Transverse colon (tissue), 4 donors: ENCODE results near the gene TAAR8. TPM values are rescaled to one million over a fixed set of nuclear protein-coding genes. Genes with fewer than 3 reads are reported as not detected.
A peak's percentile ranks its signal among the peaks of the same experiment; 100 is the strongest.

Source experiments
- DNase-seq: peaks from one replicate; pipeline ENCODE4 v3.0.0-alpha.2; 2019
- H3K27ac ChIP-seq, 4 donors: fragments of 200-600 bp; sonication (generic); 2 replicates each; pipeline ENCODE4 v1.5.1; 2016 to 2018; ENCODE audit warnings: inconsistent platforms in 4 of 4
- H3K27me3 ChIP-seq: fragments of 200-600 bp; sonication (generic); 2 replicates; pipeline ENCODE4 v1.5.1; 2017; ENCODE audit warnings: inconsistent platforms
- H3K36me3 ChIP-seq, 4 donors: fragments of 200-600 bp; sonication (generic); 2 replicates each; pipeline ENCODE4 v1.5.1; 2017 to 2019; ENCODE audit warnings: inconsistent platforms in 4 of 4
- H3K4me1 ChIP-seq, 4 donors: fragments of 200-600 bp; sonication (generic); 2 replicates each; pipeline ENCODE4 v1.5.1; 2017 to 2020; ENCODE audit warnings: inconsistent platforms in 4 of 4
- H3K4me3 ChIP-seq, 4 donors: fragments of 200-600 bp; sonication (generic); 1 replicate in 1 of 4; 2 replicates in 3 of 4; pipeline versions ENCODE4 v1.5.1 to v1.6.1; 2017 to 2019; ENCODE audit warnings: inconsistent platforms in 4 of 4
- H3K9me3 ChIP-seq, 2 donors: fragments of 200-600 bp; sonication (generic); 2 replicates each; pipeline ENCODE4 v1.5.1; 2017 to 2019; ENCODE audit warnings: inconsistent platforms in 2 of 2
- EP300 ChIP-seq: sonication (generic); formaldehyde crosslinking; IDR thresholded peaks from one replicate; pipeline ENCODE4 v1.6.1; 2017; ENCODE audit warnings: antibody characterized with exemption, low read depth
- POLR2A ChIP-seq: fragments of 450-650 bp; IDR thresholded peaks from one replicate; pipeline ENCODE4 v1.6.1; 2016; ENCODE audit warnings: antibody characterized with exemption, mild to moderate bottlenecking, moderate library complexity
- POLR2AphosphoS5 ChIP-seq, 3 donors: sonication (generic); formaldehyde crosslinking; IDR thresholded peaks; one replicate each; pipeline ENCODE4 v1.6.1; 2016; ENCODE audit warnings: antibody characterized with exemption in 3 of 3
- WGBS, 2 donors: methylation state at CpG; one replicate each; pipeline ENCODE4 v1.1.5; 2018; ENCODE audit warnings: low coverage in 1 of 2; 5-methylcytosine and 5-hydroxymethylcytosine counted together
- in situ Hi-C, 4 donors: fragments of 200-750 bp; cut with MboI; loops; one replicate each; pipeline versions ENCODE4 v1.15.0 to v1.15.1; 2017; ENCODE audit warnings: low sequenced_read_pairs in 3 of 4, low pct_ligation_motif_present in 1 of 4, low pct_unique_long_range_greater_than_20kb in 1 of 4
- intact Hi-C: fragments of 100-400 bp; cut with DNase I; formaldehyde crosslinking; loops from one replicate; pipeline ENCODE4 v1.15.1; 2023; ENCODE audit warnings: low total_unique reads
- total RNA-seq, 4 donors: library from RNA; depleted of rRNA; stranded (reverse); fragments of >200 nt; gene quantifications; one replicate each; pipeline ENCODE4 v1.1.0, GENCODE V29; 2016
- TF ChIP-seq, protein P1 (sequence below), 5 experiments: fragments of 200-600 bp in 3 of 5; fragments of 450-650 bp in 2 of 5; sonication (generic) in 3 of 5; IDR thresholded peaks; 1 replicate in 2 of 5; 2 replicates in 3 of 5; pipeline ENCODE4 v1.5.1; 2016 to 2017; ENCODE audit warnings: antibody characterized with exemption in 5 of 5, inconsistent platforms in 3 of 5, mild to moderate bottlenecking in 2 of 5, moderate library complexity in 1 of 5

The TAAR8 gene
- total RNA-seq, 4 donors from 2014 or later, result not detected

DNA sequence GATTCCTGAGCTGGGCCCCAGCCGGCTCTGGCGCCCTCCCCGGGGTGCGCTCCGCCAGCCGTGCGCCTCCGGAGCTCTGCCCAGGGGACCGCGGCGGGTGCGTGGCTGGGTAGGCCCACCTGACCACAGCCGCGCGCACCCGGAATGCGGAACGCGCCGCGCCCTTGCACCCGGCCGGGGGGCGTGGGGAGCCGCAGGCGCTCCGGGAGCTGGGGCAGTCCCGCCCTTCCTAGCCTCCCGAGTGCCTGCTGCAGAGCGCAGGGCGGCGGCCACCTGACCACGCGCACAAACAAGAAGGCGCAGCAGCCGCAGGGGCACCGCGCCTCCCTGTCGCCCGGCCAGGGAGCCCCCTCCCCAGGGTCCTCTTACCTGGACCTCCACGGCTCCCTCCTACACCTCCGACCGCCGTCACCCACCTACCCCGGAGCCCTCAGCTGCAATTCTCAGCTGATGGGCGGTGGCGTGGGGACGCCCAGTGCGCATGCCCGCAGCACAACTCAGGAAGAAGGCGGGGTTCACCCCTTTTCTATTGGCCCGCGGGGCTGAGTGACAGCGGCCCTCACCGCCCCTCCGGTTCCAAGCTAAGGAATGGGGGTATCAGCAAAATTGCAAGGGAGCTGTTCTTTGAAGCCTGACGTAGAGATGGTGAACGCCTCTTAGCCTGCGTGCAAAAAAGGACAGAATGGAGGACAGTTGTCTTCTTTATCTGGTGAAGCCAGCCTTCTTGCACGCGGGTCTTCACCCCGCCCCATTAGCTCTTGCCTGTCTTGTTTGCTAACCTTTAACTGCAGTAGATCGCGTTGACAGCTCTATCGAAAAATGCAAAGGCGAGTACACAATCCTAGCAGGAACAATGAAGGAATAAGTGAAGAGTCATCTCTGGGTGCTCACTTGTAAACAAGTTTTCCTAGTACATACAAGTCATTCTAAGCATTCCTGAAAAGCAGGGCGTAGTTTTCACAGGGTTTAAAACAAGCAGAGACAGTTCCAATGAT, 39.5 kb upstream of the TAAR8 start, which contains the start of gene STX7:
Gene STX7 (minus strand): TSS at position 479 of the 995 bp plus-strand sequence. CDS start 9,586 bp downstream, outside the sequence.
- 0 to 1% methylated on average over 5 to 60 of the region's 67 CpGs for WGBS, 2 donors
- TF ChIP-seq POLR2A, result peak; percentile 87
- no peak for TF ChIP-seq EP300
- peak; percentile 85 to 93 (median 86) for TF ChIP-seq POLR2AphosphoS5 (IDR thresholded peaks at IDR 0.05)
- no peaks in the 10 kb centered on the region for H3K27me3 ChIP-seq
- peaks cover 11 to 41% (median 17%) of the 10 kb centered on the region in 4 donors for H3K4me1 ChIP-seq
- no peaks in the 10 kb centered on the region for H3K36me3 ChIP-seq
- in situ Hi-C loops (no loop called here), intact Hi-C loops (no loop called here)
- no peaks in the 10 kb centered on the region for H3K9me3 ChIP-seq
- peak; percentile 93 for DNase-seq
- H3K4me3 ChIP-seq, result peak within 1 kb of the TSS; percentile 63 to 97 (median 67)
- H3K27ac ChIP-seq, result peak within 1 kb of the TSS; percentile 90 to 91 (median 90)

DNA sequence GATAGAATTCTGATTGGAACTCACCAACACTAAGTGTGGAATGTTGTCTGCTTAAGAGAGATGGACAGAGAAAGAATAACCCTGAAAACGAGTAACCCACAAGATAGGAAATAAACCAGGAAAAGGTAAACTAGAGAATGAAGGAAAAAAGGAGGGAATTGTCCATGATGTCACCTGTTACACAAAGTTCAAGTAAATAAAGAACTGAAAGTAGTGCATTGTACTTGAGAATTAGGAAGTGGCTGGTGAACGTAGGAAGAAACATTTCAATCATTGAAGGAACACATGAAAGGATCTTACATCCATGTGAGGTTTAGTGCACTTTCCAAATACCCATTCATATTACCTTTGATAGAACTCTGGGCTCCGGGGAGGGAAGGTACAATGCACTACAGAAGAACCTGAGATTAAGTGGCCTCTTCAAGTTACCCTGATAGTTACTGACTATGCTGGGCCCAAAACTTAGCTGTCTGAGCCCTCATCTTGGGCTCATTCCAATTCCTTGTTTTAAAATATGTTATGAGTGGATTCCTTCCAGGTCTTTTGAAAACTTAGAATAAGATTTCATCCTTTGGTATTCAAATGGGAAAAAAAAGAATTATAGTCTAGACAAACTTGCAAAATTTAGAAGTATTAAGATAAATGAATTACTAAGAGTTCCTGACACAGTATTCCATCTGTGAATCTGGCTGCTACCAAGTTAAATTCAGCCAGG, 38.5 kb upstream of the TAAR8 start:
- no peak for TF ChIP-seq EP300
- TF ChIP-seq POLR2A, result no peak
- TF ChIP-seq POLR2AphosphoS5 (IDR thresholded peaks at IDR 0.05), result no peak
- TF ChIP-seq, protein P1, sequence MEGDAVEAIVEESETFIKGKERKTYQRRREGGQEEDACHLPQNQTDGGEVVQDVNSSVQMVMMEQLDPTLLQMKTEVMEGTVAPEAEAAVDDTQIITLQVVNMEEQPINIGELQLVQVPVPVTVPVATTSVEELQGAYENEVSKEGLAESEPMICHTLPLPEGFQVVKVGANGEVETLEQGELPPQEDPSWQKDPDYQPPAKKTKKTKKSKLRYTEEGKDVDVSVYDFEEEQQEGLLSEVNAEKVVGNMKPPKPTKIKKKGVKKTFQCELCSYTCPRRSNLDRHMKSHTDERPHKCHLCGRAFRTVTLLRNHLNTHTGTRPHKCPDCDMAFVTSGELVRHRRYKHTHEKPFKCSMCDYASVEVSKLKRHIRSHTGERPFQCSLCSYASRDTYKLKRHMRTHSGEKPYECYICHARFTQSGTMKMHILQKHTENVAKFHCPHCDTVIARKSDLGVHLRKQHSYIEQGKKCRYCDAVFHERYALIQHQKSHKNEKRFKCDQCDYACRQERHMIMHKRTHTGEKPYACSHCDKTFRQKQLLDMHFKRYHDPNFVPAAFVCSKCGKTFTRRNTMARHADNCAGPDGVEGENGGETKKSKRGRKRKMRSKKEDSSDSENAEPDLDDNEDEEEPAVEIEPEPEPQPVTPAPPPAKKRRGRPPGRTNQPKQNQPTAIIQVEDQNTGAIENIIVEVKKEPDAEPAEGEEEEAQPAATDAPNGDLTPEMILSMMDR (IDR thresholded peaks at IDR 0.05), result no peak
- intact Hi-C loops, result no loop called here

DNA sequence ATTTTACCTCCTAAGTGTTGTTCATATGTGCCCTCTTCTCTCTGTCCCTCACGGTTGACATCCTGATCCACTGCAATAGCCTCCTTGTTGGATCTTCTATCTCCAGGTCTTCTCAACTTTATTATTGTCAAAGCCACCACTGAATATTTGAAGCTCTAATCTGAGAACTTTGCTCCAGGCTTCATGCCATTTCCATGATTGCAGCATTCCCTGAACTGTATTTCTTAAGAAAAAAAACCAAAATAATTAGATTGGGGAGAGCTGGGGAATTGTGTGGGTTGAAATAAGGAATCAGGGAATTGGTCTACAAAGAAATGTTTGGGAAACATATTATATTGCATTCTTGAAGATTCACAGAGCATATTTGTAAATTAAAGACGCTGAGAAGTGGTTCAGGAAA, 37.1 kb upstream of the TAAR8 start:
- Histone ChIP-seq H3K27ac (no peak overlapping the region), H3K9me3 (no peaks in the 10 kb centered on the region), H3K36me3 (no peaks in the 10 kb centered on the region), H3K4me1 (peaks cover 11 to 29% (median 16%) of the 10 kb centered on the region in 4 donors), H3K4me3 (no peak overlapping the region), H3K27me3 (no peaks in the 10 kb centered on the region)
- DNase-seq, result no peak
- WGBS, 2 donors, result 52 to 55% methylated on average over 2 of the region's 2 CpGs
- in situ Hi-C loops (no loop called here), intact Hi-C loops (no loop called here)
- TF ChIP-seq POLR2AphosphoS5 (IDR thresholded peaks at IDR 0.05) (no peak), EP300 (no peak), POLR2A (no peak)
- TF ChIP-seq, protein P1 (IDR thresholded peaks at IDR 0.05), result no peak

More for the DNA sequence above, 38.5 kb upstream of the TAAR8 start:
- no peaks in the 10 kb centered on the region for H3K9me3 ChIP-seq
- in situ Hi-C loops, result no loop called here
- no peaks in the 10 kb centered on the region for H3K36me3 ChIP-seq
- no peaks in the 10 kb centered on the region for H3K27me3 ChIP-seq
- no peak for DNase-seq
- 19 to 32% methylated on average over 2 to 3 of the region's 3 CpGs for WGBS, 2 donors
- H3K4me3 ChIP-seq, result peak overlapping the region in 3 of 4 donors; percentile 63 to 97 (median 66)
- H3K4me1 ChIP-seq, result peaks cover 11 to 36% (median 16%) of the 10 kb centered on the region in 4 donors
- peak overlapping the region; percentile 90 to 91 (median 90) for H3K27ac ChIP-seq

DNA sequence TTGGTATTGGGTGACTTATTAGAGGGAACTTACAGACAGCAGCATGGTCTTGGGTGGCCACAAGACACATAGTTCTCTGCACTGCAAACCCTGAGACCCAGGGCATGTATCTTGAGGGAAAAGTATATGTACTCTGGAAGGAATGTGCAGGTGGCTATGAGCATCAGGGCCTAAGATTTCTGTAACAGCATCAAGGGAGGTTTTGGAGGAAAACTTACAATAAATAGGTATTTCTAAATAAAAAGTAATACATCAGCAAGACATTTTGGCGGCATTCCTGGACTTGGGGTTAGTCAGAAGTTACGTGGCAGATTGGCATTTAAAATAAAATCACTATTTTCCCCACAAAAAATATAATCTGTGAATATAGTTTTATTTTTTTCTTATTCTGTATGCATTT, 31.5 kb upstream of the TAAR8 start:
- Histone ChIP-seq H3K36me3 (no peaks in the 10 kb centered on the region), H3K4me3 (no peak overlapping the region), H3K4me1 (no peaks in the 10 kb centered on the region), H3K27me3 (no peaks in the 10 kb centered on the region), H3K9me3 (no peaks in the 10 kb centered on the region), H3K27ac (no peak overlapping the region)
- TF ChIP-seq EP300, result no peak
- intact Hi-C loops (no loop called here), in situ Hi-C loops (no loop called here)
- DNase-seq, result no peak
- WGBS, 2 donors, result 45 to 79% methylated on average over 2 of the region's 2 CpGs

DNA sequence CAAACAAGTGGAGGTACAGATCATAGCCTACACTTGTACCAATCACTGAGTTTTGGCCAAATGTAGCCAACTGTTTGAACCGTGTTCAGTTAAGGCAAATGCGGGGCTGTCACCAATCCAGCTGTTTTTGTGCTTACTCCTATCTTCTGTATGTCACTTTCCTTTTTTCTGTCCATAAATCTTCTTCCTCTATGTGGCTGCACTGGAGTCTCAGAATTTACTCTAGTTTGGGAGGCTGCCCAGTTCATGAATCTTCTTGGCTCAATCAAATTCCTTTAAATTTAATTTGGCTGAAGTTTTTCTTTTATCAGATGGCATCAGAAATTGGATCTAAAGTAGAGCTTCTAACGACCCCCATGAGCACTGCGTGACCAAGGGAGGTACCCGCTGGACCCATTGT, 27.8 kb upstream of the TAAR8 start:
- WGBS, 2 donors, result 90 to 93% methylated on average over 5 of the region's 5 CpGs
- TF ChIP-seq, protein P1 (IDR thresholded peaks at IDR 0.05), result no peak
- TF ChIP-seq POLR2A (no peak), POLR2AphosphoS5 (IDR thresholded peaks at IDR 0.05) (no peak), EP300 (no peak)
- DNase-seq, result no peak
- in situ Hi-C loops (loop anchor here (25.0 kb wide), 2 partner anchors 238 to 263 kb away; partner anchors contain the start of genes VNN2 (in 3 of the 4) and SLC18B1 (in 1 of the 4)), intact Hi-C loops (no loop called here)
- no peak overlapping the region for H3K27ac ChIP-seq
- H3K9me3 ChIP-seq, result no peaks in the 10 kb centered on the region
- H3K27me3 ChIP-seq, result no peaks in the 10 kb centered on the region
- H3K4me3 ChIP-seq, result no peak overlapping the region
- no peaks in the 10 kb centered on the region for H3K36me3 ChIP-seq
- no peaks in the 10 kb centered on the region for H3K4me1 ChIP-seq
